IMR-90 (cell line): Measurements from ENCODE around the gene ZNF467. TPM values are rescaled to one million over a fixed set of nuclear protein-coding genes. Genes with fewer than 3 reads are reported as not detected.
A peak's percentile ranks its signal among the peaks of the same experiment; 100 is the strongest.

Experiments
- ATAC-seq: fragments of 200-7000 bp; cut with Tn5 transposase; 2 replicates; pipeline ENCODE4 v1.9.1; 2020; ENCODE audit warnings: low read depth, mild to moderate bottlenecking, moderate library complexity
- BruUV-seq: library from RNA; stranded (reverse); fragments of 400-500 nt; replicated peaks from 2 replicates; lab custom pipeline; 2021; lab: Mats Ljungman, UMichigan
- CTCF ChIA-PET: fragments of 300-600 bp; formaldehyde crosslinking; extraction: SDS; loops from one replicate; lab custom pipeline; 2021; ENCODE audit warnings: antibody characterized with exemption; lab: Yijun Ruan, JAX
- POLR2A ChIA-PET: fragments of 300-600 bp; sonication (Branson Sonifier 250); formaldehyde crosslinking; loops from one replicate; lab custom pipeline; 2022; ENCODE audit warnings: antibody characterized with exemption; ENCODE audit not compliant: unreplicated experiment; lab: Charles Lee
- DNase-seq: peaks from one replicate; pipeline ENCODE4 v3.0.0; 2013
- H2AFZ ChIP-seq: replicated peaks from 2 replicates; pipeline ENCODE3; 2013; ENCODE audit warnings: low read length, mild to moderate bottlenecking; ENCODE audit not compliant: poor library complexity
- H2AK5ac ChIP-seq: 2 replicates; pipeline ENCODE4 v1.6.1; 2013; ENCODE audit warnings: low read depth, low read length, inconsistent platforms
- H2AK9ac ChIP-seq: replicated peaks from 2 replicates; pipeline ENCODE3; 2013; ENCODE audit warnings: mild to moderate bottlenecking, low read depth, low read length, moderate library complexity; ENCODE audit not compliant: poor library complexity
- H2BK120ac ChIP-seq: 2 replicates; pipeline ENCODE4 v1.6.1; 2013; ENCODE audit warnings: low read depth, low read length, inconsistent platforms
- H2BK15ac ChIP-seq: 3 replicates; pipeline ENCODE4 v1.6.1; 2013; ENCODE audit warnings: low read depth, low read length, inconsistent platforms
- H2BK20ac ChIP-seq: 2 replicates; pipeline ENCODE4 v1.6.1; 2013; ENCODE audit warnings: low read depth, mild to moderate bottlenecking, inconsistent platforms, low read length, moderate library complexity
- H2BK5ac ChIP-seq: 2 replicates; pipeline ENCODE4 v1.6.1; 2013; ENCODE audit warnings: mild to moderate bottlenecking, low read depth, low read length, inconsistent platforms; ENCODE audit not compliant: poor library complexity, severe bottlenecking
- H3K14ac ChIP-seq: replicated peaks from 2 replicates; pipeline ENCODE4 v1.6.1; 2013; ENCODE audit warnings: low read depth, low read length, inconsistent platforms
- H3K18ac ChIP-seq: 2 replicates; pipeline ENCODE4 v1.6.1; 2013; ENCODE audit warnings: low read depth, low read length, control low read depth
- H3K23ac ChIP-seq: 2 replicates; pipeline ENCODE4 v1.6.1; 2013; ENCODE audit warnings: low read depth, low read length, inconsistent platforms
- H3K27ac ChIP-seq: 2 replicates; pipeline ENCODE4 v1.5.1; 2013; ENCODE audit warnings: mild to moderate bottlenecking, control low read depth, low read length; ENCODE audit not compliant: insufficient read depth
- H3K27me3 ChIP-seq: 2 replicates; pipeline ENCODE4 v1.6.1; 2013; ENCODE audit warnings: low read length; ENCODE audit not compliant: control insufficient read depth, insufficient read depth
- H3K36me3 ChIP-seq: 2 replicates; pipeline ENCODE4 v1.6.1; 2013; ENCODE audit warnings: low read length, mixed read lengths; ENCODE audit not compliant: control insufficient read depth, insufficient read depth
- H3K4ac ChIP-seq: 2 replicates; pipeline ENCODE4 v1.6.1; 2013; ENCODE audit warnings: low read depth, low read length, inconsistent platforms
- H3K4me1 ChIP-seq: 2 replicates; pipeline ENCODE4 v1.6.1; 2013; ENCODE audit warnings: low read length, mixed read lengths; ENCODE audit not compliant: control insufficient read depth, insufficient read depth
- H3K4me2 ChIP-seq: 2 replicates; pipeline ENCODE4 v1.6.1; 2013; ENCODE audit warnings: low read depth, mild to moderate bottlenecking, control low read depth, low read length, moderate library complexity
- H3K4me3 ChIP-seq: 2 replicates; pipeline ENCODE4 v1.5.1; 2013; ENCODE audit warnings: low read depth, mild to moderate bottlenecking, control low read depth, low read length, moderate library complexity; ENCODE audit not compliant: insufficient read depth
- H3K56ac ChIP-seq: 2 replicates; pipeline ENCODE4 v1.6.1; 2013; ENCODE audit warnings: low read length, inconsistent platforms; ENCODE audit not compliant: insufficient read depth; ENCODE audit errors: extremely low read depth
- H3K79me1 ChIP-seq, 2 experiments: 2 replicates each; pipeline ENCODE4 v1.6.1; 2013; ENCODE audit warnings: low read length in 2 of 2, inconsistent platforms in 1 of 2, low read depth in 1 of 2
- H3K9ac ChIP-seq: 2 replicates; pipeline ENCODE4 v1.6.1; 2013; ENCODE audit warnings: low read depth, low read length, control low read depth
- H3K9me1 ChIP-seq: 2 replicates; pipeline ENCODE4 v1.6.1; 2013; ENCODE audit warnings: low read length, inconsistent platforms; ENCODE audit not compliant: insufficient read depth
- H3K9me3 ChIP-seq: 2 replicates; pipeline ENCODE4 v1.6.1; 2013; ENCODE audit warnings: low read length; ENCODE audit not compliant: control insufficient read depth, insufficient read depth
- H4K20me1 ChIP-seq: 2 replicates; pipeline ENCODE4 v1.6.1; 2013; ENCODE audit warnings: low read length, inconsistent platforms; ENCODE audit not compliant: insufficient read depth
- H4K5ac ChIP-seq: 2 replicates; pipeline ENCODE4 v1.6.1; 2013; ENCODE audit warnings: mild to moderate bottlenecking, low read depth, low read length, control low read depth
- H4K8ac ChIP-seq, 2 experiments: 2 replicates each; pipeline ENCODE4 v1.6.1; 2013; ENCODE audit warnings: low read depth in 2 of 2, low read length in 2 of 2, control low read depth in 1 of 2, inconsistent platforms in 1 of 2
- H4K91ac ChIP-seq: 2 replicates; pipeline ENCODE4 v1.6.1; 2013; ENCODE audit warnings: low read depth, low read length, inconsistent platforms; ENCODE audit not compliant: insufficient read depth
- BHLHE40 ChIP-seq: fragments of 150-350 bp; IDR thresholded peaks from 2 replicates; pipeline ENCODE4 v1.6.1; 2016; ENCODE audit warnings: mild to moderate bottlenecking, low read depth, low read length
- CEBPB ChIP-seq: IDR thresholded peaks from 2 replicates; pipeline ENCODE4 v1.6.1; 2012; ENCODE audit warnings: low read depth, low read length, improper control_type of control experiment
- CHD1 ChIP-seq: IDR thresholded peaks from 2 replicates; pipeline ENCODE4 v1.6.1; 2012; ENCODE audit warnings: low read depth, low read length, improper control_type of control experiment
- FOS ChIP-seq: fragments of 150-350 bp; IDR thresholded peaks from 2 replicates; pipeline ENCODE4 v1.6.1; 2016; ENCODE audit warnings: low read depth, low read length
- MAFK ChIP-seq: IDR thresholded peaks from 2 replicates; pipeline ENCODE4 v1.6.1; 2012; ENCODE audit warnings: low read depth, low read length, improper control_type of control experiment
- MAZ ChIP-seq: IDR thresholded peaks from 2 replicates; pipeline ENCODE4 v1.6.1; 2012; ENCODE audit warnings: low read depth, mild to moderate bottlenecking, low read length, improper control_type of control experiment, moderate library complexity, borderline replicate concordance
- MXI1 ChIP-seq: IDR thresholded peaks from 2 replicates; pipeline ENCODE4 v1.6.1; 2012; ENCODE audit warnings: low read depth, mild to moderate bottlenecking, low read length, moderate library complexity, borderline replicate concordance
- NFE2L2 ChIP-seq: fragments of 150-350 bp; IDR thresholded peaks from 2 replicates; pipeline ENCODE4 v1.6.1; 2016; ENCODE audit warnings: low read depth, mild to moderate bottlenecking, low read length
- POLR2A ChIP-seq: IDR thresholded peaks from 2 replicates; pipeline ENCODE4 v1.6.1; 2012; ENCODE audit warnings: mild to moderate bottlenecking, low read depth, low read length
- RAD21 ChIP-seq: IDR thresholded peaks from 2 replicates; pipeline ENCODE4 v1.6.1; 2012; ENCODE audit warnings: low read length, improper control_type of control experiment
- RCOR1 ChIP-seq: IDR thresholded peaks from 2 replicates; pipeline ENCODE4 v1.6.1; 2012; ENCODE audit warnings: mild to moderate bottlenecking, low read length, improper control_type of control experiment; ENCODE audit not compliant: insufficient replicate concordance
- RFX5 ChIP-seq: IDR thresholded peaks from 2 replicates; pipeline ENCODE4 v1.8.0; 2012; ENCODE audit warnings: low read depth, mild to moderate bottlenecking, low read length, moderate library complexity
- SMC3 ChIP-seq: fragments of 150-350 bp; IDR thresholded peaks from 2 replicates; pipeline ENCODE4 v1.6.1; 2016; ENCODE audit warnings: low read depth, mild to moderate bottlenecking, antibody characterized with exemption, low read length, moderate library complexity
- USF2 ChIP-seq: fragments of 150-350 bp; IDR thresholded peaks from 2 replicates; pipeline ENCODE4 v1.6.1; 2017; ENCODE audit warnings: mild to moderate bottlenecking, antibody characterized with exemption, low read length, low read depth
- WGBS, 2 experiments: methylation state at CpG; one replicate each; pipeline versions ENCODE4 v1.1.5 to v1.1.7; 2013; ENCODE audit warnings: missing lambda C conversion rate in 2 of 2; ENCODE audit not compliant: insufficient read length in 1 of 2; ENCODE audit errors: extremely low coverage in 2 of 2; 5-methylcytosine and 5-hydroxymethylcytosine counted together
- dilution Hi-C: fragments of 300-500 bp; cut with HindIII; formaldehyde crosslinking; loops from one replicate; pipeline ENCODE4 v1.14.3; 2018; ENCODE audit warnings: low sequenced_read_pairs; ENCODE audit not compliant: unreplicated experiment
- in situ Hi-C: fragments of 300-500 bp; cut with MboI; formaldehyde crosslinking; loops from 3 replicates; pipeline ENCODE4 v1.14.3; 2019; ENCODE audit warnings: low sequenced_read_pairs, inconsistent platforms, mixed read lengths
- intact Hi-C: fragments of 100-400 bp; cut with micrococcal nuclease; formaldehyde crosslinking; loops from 2 replicates; pipeline ENCODE4 v1.10.0; 2022
- polyA plus RNA-seq, 3 experiments: library from polyadenylated mRNA; depleted of rRNA; stranded (reverse); fragments of >200 nt; gene quantifications; 2 replicates each; pipeline ENCODE4 v1.2.3, GENCODE V29; 2012; ENCODE audit warnings: low replicate concordance in 1 of 3
- total RNA-seq: library from RNA; depleted of rRNA; stranded (reverse); fragments of >200 nt; gene quantifications from 2 replicates; pipeline ENCODE4 v1.2.3, GENCODE V29; 2012
- TF ChIP-seq, protein P1 (sequence below): fragments of 150-350 bp; IDR thresholded peaks from 2 replicates; pipeline ENCODE4 v1.6.1; 2016; ENCODE audit warnings: low read depth, mild to moderate bottlenecking, low read length, moderate library complexity, borderline replicate concordance
- TF ChIP-seq, protein P2 (sequence below): conservative IDR thresholded peaks from 2 replicates; pipeline ENCODE4 v1.5.1; 2012; ENCODE audit warnings: mild to moderate bottlenecking, low read depth, low read length, improper control_type of control experiment

Gene ZNF467
- total and polyA plus RNA-seq, 2 of the 4 experiments (the other 2 are of a cell fraction) = 0.67 TPM; not detected in 1

- H3K18ac ChIP-seq = no peak overlapping the region
- no peaks in the 10 kb centered on the region for H4K20me1 ChIP-seq
- 59% methylated on average over 5 of the region's 16 CpGs; no CpG with 5 or more reads in 1 of the 2 experiments for WGBS, 2 experiments
- no peak overlapping the region for H3K23ac ChIP-seq
- H3K9me1 ChIP-seq = no peaks in the 10 kb centered on the region
- no peak for ATAC-seq
- CTCF ChIA-PET = no interaction called here
- POLR2A ChIA-PET = no interaction called here
- H2AK5ac ChIP-seq = no peak overlapping the region
- peaks cover 14% of the 10 kb centered on the region; the same call in 1 of the 2 replicates for H3K27me3 ChIP-seq
- H2AFZ ChIP-seq = no peak overlapping the region
- H2BK15ac ChIP-seq = no peak overlapping the region
- no peaks in the 10 kb centered on the region for H3K4me1 ChIP-seq
- no peaks in the 10 kb centered on the region for H3K36me3 ChIP-seq
- no peak overlapping the region for H4K5ac ChIP-seq
- H3K79me1 ChIP-seq = no peaks in the 10 kb centered on the region
- dilution Hi-C loops (no loop called here), in situ Hi-C loops (no loop called here), intact Hi-C loops (no loop called here)
- no peak overlapping the region for H3K14ac ChIP-seq
- no peak for TF ChIP-seq RAD21
- TF ChIP-seq, protein P1, sequence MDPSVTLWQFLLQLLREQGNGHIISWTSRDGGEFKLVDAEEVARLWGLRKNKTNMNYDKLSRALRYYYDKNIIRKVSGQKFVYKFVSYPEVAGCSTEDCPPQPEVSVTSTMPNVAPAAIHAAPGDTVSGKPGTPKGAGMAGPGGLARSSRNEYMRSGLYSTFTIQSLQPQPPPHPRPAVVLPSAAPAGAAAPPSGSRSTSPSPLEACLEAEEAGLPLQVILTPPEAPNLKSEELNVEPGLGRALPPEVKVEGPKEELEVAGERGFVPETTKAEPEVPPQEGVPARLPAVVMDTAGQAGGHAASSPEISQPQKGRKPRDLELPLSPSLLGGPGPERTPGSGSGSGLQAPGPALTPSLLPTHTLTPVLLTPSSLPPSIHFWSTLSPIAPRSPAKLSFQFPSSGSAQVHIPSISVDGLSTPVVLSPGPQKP = no peak
- no peak for TF ChIP-seq NFE2L2
- TF ChIP-seq, protein P2, sequence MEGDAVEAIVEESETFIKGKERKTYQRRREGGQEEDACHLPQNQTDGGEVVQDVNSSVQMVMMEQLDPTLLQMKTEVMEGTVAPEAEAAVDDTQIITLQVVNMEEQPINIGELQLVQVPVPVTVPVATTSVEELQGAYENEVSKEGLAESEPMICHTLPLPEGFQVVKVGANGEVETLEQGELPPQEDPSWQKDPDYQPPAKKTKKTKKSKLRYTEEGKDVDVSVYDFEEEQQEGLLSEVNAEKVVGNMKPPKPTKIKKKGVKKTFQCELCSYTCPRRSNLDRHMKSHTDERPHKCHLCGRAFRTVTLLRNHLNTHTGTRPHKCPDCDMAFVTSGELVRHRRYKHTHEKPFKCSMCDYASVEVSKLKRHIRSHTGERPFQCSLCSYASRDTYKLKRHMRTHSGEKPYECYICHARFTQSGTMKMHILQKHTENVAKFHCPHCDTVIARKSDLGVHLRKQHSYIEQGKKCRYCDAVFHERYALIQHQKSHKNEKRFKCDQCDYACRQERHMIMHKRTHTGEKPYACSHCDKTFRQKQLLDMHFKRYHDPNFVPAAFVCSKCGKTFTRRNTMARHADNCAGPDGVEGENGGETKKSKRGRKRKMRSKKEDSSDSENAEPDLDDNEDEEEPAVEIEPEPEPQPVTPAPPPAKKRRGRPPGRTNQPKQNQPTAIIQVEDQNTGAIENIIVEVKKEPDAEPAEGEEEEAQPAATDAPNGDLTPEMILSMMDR = no peak
- TF ChIP-seq MXI1 = no peak
- no peak for TF ChIP-seq RCOR1
- TF ChIP-seq BHLHE40 = no peak
- no peak for TF ChIP-seq MAZ
- no peak for TF ChIP-seq SMC3
- TF ChIP-seq RFX5 = no peak
- no peak for TF ChIP-seq FOS
- no peak for TF ChIP-seq CHD1
- TF ChIP-seq POLR2A = no peak
- TF ChIP-seq MAFK = no peak
- no peak for TF ChIP-seq USF2
- TF ChIP-seq CEBPB = no peak
- H3K4ac ChIP-seq = no peak overlapping the region
- H2BK20ac ChIP-seq = no peak overlapping the region
- DNase-seq = no peak
- H3K56ac ChIP-seq = no peak overlapping the region
- no peak overlapping the region for H3K4me3 ChIP-seq
- no peak overlapping the region for H2BK120ac ChIP-seq
- H2AK9ac ChIP-seq = peak overlapping the region; percentile 28
- no peak overlapping the region for H2BK5ac ChIP-seq
- H3K9me3 ChIP-seq = no peaks in the 10 kb centered on the region
- no peak overlapping the region for H4K91ac ChIP-seq
- H3K9ac ChIP-seq = no peak overlapping the region
- H3K27ac ChIP-seq = no peak overlapping the region
- BruUV-seq = no TSS peak
- H4K8ac ChIP-seq = no peak overlapping the region
- no peak overlapping the region for H3K4me2 ChIP-seq
Measured at GRCh38 chr7:149815661-149816266, 42.4 kb upstream of the ZNF467 start.
